ENCODE measurements around the gene SLC28A1. TPM values are rescaled to one million over a fixed set of nuclear protein-coding genes. Genes with fewer than 3 reads are reported as not detected.

The SLC28A1 gene
- total and polyA plus RNA-seq, 2 donors (not counting 1 experiment from before 2014, with no cell fraction given), result not detected

DNA sequence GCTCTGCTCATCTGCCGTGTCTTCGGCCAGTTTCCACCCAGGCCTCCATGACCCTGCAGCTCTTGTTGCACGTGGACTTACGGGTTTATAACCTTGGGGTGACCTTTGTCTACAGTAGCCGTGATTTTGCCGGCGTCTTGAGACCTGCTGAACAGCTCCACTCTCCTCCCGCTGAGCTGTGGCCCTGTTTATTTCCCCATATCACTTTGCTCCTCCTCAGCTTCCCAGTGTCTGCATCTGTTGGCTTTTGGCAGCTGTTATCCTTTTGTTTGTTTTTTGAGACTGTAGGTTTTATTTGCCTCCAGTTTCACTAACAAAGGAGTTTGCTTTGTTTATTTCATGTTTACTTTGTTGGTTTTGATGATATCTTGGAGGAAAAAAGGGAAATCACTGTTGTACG, 29.3 kb upstream of the SLC28A1 start:
- H3K4me3 ChIP-seq (ENCODE audit: control extremely low read depth in 1 of 5, extremely low read depth in 1 of 5, insufficient read depth in 1 of 5, low read depth in 2 of 5, low read length in 4 of 5), result no peak overlapping the region
- H3K27ac ChIP-seq (ENCODE audit: low read length in 2 of 2), result no peak overlapping the region
- no peaks in the 10 kb centered on the region for H3K9me3 ChIP-seq (ENCODE audit: control extremely low read depth in 1 of 3, control insufficient read depth in 2 of 3, insufficient read depth in 1 of 3, low read length in 2 of 3)
- H3K27ac Mint-ChIP-seq, result no peak overlapping the region
- no peaks in the 10 kb centered on the region for H3K27me3 ChIP-seq (replicated peaks in 1 of 4; ENCODE audit: control extremely low read depth in 1 of 4, control insufficient read depth in 3 of 4, insufficient read depth in 4 of 4, low read length in 3 of 4)
- no peak overlapping the region for H3K4me2 ChIP-seq (replicated peaks; ENCODE audit: low read depth, low read length, poor library complexity, severe bottlenecking)
- H4K20me1 ChIP-seq (ENCODE audit: control insufficient read depth, insufficient read depth, low read length, poor library complexity, severe bottlenecking), result no peaks in the 10 kb centered on the region
- no peak overlapping the region for H2AFZ ChIP-seq (ENCODE audit: insufficient read depth, low read depth, low read length, poor library complexity, severe bottlenecking)
- no peaks in the 10 kb centered on the region for H3K9me3 Mint-ChIP-seq (ENCODE audit: insufficient read depth)
- no peaks in the 10 kb centered on the region for H3K4me1 ChIP-seq (ENCODE audit: control insufficient read depth in 2 of 2, insufficient read depth in 2 of 2, low read length in 2 of 2)
- H3K27me3 Mint-ChIP-seq, result no peaks in the 10 kb centered on the region
- H3K9ac ChIP-seq (ENCODE audit: low read length), result no peak overlapping the region
- ATAC-seq (ENCODE audit: low read depth) (no peak), DNase-seq (no peak)
- H3K36me3 ChIP-seq (replicated peaks in 1 of 2; ENCODE audit: control extremely low read depth in 1 of 2, control insufficient read depth in 1 of 2, extremely low read depth in 1 of 2, insufficient read depth in 2 of 2, low read length in 1 of 2), result no peaks in the 10 kb centered on the region
- H3K4me3 Mint-ChIP-seq, result no peak overlapping the region
- intact Hi-C loops (cut with micrococcal nuclease), result no loop called here
- TF ChIP-seq, protein P1, sequence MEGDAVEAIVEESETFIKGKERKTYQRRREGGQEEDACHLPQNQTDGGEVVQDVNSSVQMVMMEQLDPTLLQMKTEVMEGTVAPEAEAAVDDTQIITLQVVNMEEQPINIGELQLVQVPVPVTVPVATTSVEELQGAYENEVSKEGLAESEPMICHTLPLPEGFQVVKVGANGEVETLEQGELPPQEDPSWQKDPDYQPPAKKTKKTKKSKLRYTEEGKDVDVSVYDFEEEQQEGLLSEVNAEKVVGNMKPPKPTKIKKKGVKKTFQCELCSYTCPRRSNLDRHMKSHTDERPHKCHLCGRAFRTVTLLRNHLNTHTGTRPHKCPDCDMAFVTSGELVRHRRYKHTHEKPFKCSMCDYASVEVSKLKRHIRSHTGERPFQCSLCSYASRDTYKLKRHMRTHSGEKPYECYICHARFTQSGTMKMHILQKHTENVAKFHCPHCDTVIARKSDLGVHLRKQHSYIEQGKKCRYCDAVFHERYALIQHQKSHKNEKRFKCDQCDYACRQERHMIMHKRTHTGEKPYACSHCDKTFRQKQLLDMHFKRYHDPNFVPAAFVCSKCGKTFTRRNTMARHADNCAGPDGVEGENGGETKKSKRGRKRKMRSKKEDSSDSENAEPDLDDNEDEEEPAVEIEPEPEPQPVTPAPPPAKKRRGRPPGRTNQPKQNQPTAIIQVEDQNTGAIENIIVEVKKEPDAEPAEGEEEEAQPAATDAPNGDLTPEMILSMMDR (IDR thresholded peaks at IDR 0.05), result no peak
- no peak for TF ChIP-seq EZH2 (IDR thresholded peaks at IDR 0.05; ENCODE audit: borderline replicate concordance, insufficient read depth, low read depth, low read length, poor library complexity, severe bottlenecking)
- no peaks in the 10 kb centered on the region for H3K4me1 Mint-ChIP-seq
- H3K79me2 ChIP-seq (ENCODE audit: control insufficient read depth, insufficient read depth, low read length), result no peaks in the 10 kb centered on the region
- POLR2A ChIA-PET, result no interaction called here
- CTCF ChIA-PET, result no interaction called here
- WGBS (ENCODE audit: insufficient coverage), result 95% methylated on average over 9 of the region's 9 CpGs

DNA sequence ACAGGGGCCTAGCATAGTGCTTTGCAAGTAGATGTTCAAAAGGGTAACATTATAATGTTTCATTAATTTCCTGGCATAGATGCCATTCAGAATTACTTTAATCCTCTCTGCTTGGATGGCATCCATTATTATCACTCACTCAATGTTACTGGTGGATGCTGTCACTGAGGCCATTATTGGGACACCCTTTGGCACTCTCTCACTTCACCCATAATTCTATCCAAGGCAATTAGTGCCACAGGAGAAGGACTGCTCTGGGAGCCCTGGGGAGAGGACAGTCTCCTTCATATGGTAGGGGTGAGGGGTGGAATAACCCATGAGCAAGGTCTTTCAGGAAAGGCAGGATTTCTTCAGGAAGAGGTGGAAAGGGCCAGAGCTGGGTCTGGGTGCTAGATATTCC, 28.7 kb upstream of the SLC28A1 start:
- Mint-ChIP-seq H3K4me1 (no peaks in the 10 kb centered on the region), H3K9me3 (ENCODE audit: insufficient read depth) (no peaks in the 10 kb centered on the region), H3K27ac (no peak overlapping the region), H3K27me3 (no peaks in the 10 kb centered on the region), H3K4me3 (no peak overlapping the region)
- no peaks in the 10 kb centered on the region for H3K9me3 ChIP-seq (ENCODE audit: control extremely low read depth in 1 of 3, control insufficient read depth in 2 of 3, insufficient read depth in 1 of 3, low read length in 2 of 3)
- TF ChIP-seq, protein P1 (IDR thresholded peaks at IDR 0.05), result no peak
- no peak for TF ChIP-seq EZH2 (IDR thresholded peaks at IDR 0.05; ENCODE audit: borderline replicate concordance, insufficient read depth, low read depth, low read length, poor library complexity, severe bottlenecking)
- intact Hi-C loops (cut with micrococcal nuclease), result no loop called here
- no peaks in the 10 kb centered on the region for H3K79me2 ChIP-seq (ENCODE audit: control insufficient read depth, insufficient read depth, low read length)
- H3K27me3 ChIP-seq (replicated peaks in 1 of 4; ENCODE audit: control extremely low read depth in 1 of 4, control insufficient read depth in 3 of 4, insufficient read depth in 4 of 4, low read length in 3 of 4), result no peaks in the 10 kb centered on the region
- ATAC-seq (ENCODE audit: low read depth) (no peak), DNase-seq (no peak)
- H3K4me1 ChIP-seq (ENCODE audit: control insufficient read depth in 2 of 2, insufficient read depth in 2 of 2, low read length in 2 of 2), result no peaks in the 10 kb centered on the region
- H2AFZ ChIP-seq (ENCODE audit: insufficient read depth, low read depth, low read length, poor library complexity, severe bottlenecking), result no peak overlapping the region
- no peak overlapping the region for H3K4me3 ChIP-seq (ENCODE audit: control extremely low read depth in 1 of 5, extremely low read depth in 1 of 5, insufficient read depth in 1 of 5, low read depth in 2 of 5, low read length in 4 of 5)
- no peak overlapping the region for H3K4me2 ChIP-seq (replicated peaks; ENCODE audit: low read depth, low read length, poor library complexity, severe bottlenecking)
- no peak overlapping the region for H3K27ac ChIP-seq (ENCODE audit: low read length in 2 of 2)
- no peak overlapping the region for H3K9ac ChIP-seq (ENCODE audit: low read length)
- no peaks in the 10 kb centered on the region for H4K20me1 ChIP-seq (ENCODE audit: control insufficient read depth, insufficient read depth, low read length, poor library complexity, severe bottlenecking)
- ChIA-PET POLR2A (no interaction called here), CTCF (no interaction called here)
- no peaks in the 10 kb centered on the region for H3K36me3 ChIP-seq (replicated peaks in 1 of 2; ENCODE audit: control extremely low read depth in 1 of 2, control insufficient read depth in 1 of 2, extremely low read depth in 1 of 2, insufficient read depth in 2 of 2, low read length in 1 of 2)

All from B cell (primary cell).